GM12872 (cell line): ENCODE data around the gene ROBO2.

Experiments used
- TF ChIP-seq, protein P1 (sequence below): IDR thresholded peaks from 3 replicates; pipeline ENCODE4 v1.5.1; 2011; ENCODE audit warnings: low read depth, mild to moderate bottlenecking, low read length, moderate library complexity; ENCODE audit not compliant: insufficient read depth

ROBO2 gene

GRCh38 chr3:77207753-77208152 is 167.9 kb downstream of the ROBO2 start:
- TF ChIP-seq, protein P1, sequence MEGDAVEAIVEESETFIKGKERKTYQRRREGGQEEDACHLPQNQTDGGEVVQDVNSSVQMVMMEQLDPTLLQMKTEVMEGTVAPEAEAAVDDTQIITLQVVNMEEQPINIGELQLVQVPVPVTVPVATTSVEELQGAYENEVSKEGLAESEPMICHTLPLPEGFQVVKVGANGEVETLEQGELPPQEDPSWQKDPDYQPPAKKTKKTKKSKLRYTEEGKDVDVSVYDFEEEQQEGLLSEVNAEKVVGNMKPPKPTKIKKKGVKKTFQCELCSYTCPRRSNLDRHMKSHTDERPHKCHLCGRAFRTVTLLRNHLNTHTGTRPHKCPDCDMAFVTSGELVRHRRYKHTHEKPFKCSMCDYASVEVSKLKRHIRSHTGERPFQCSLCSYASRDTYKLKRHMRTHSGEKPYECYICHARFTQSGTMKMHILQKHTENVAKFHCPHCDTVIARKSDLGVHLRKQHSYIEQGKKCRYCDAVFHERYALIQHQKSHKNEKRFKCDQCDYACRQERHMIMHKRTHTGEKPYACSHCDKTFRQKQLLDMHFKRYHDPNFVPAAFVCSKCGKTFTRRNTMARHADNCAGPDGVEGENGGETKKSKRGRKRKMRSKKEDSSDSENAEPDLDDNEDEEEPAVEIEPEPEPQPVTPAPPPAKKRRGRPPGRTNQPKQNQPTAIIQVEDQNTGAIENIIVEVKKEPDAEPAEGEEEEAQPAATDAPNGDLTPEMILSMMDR: no peak

DNA sequence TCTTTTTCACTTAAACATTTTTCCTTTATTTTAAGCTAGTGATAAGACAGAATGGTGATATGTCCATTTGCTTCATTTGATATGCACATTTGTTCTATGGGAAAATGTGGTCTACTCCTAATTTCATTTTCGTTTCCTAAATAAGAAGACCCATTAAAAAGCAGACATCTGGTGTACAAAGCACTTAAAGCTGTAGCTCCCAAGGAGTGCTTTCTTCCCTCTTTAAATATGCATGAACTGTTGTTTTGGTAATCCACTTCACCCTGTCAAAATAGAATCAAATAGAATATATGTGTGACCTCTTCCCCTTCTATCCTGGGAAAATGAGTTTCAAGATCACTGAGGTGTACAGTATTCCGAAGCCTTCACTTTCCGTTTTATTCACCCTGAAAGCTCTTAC is 182.8 kb downstream of the ROBO2 start:
- TF ChIP-seq, protein P1: no peak

- TF ChIP-seq, protein P1: no peak
Measured at GRCh38 chr3:77227567-77227966, 187.7 kb downstream of the ROBO2 start.

GRCh38 chr3:77232557-77232956 is 192.7 kb downstream of the ROBO2 start:
- TF ChIP-seq, protein P1: no peak

- TF ChIP-seq, protein P1: no peak
Measured at GRCh38 chr3:77234004-77234403, 194.1 kb downstream of the ROBO2 start.

DNA sequence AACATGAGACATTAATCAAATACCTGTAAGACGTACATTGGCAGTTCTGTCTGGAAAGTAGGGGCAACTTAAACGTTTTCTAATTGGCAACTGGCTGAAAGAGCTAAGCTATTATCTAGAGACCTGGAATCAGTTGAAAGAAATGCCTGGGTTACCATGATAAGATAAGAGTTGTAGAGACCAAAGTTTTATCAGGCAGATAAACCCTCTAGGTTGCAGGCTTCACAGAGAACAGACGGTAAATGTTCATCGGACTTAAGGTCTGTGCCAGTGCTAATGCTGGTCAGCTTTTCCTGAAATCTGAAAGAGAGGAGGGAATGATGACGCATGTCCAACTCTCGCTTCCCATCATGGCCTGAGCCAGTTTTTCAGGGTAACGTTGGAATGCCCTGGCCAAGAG is 196.2 kb downstream of the ROBO2 start:
- TF ChIP-seq, protein P1: no peak

DNA sequence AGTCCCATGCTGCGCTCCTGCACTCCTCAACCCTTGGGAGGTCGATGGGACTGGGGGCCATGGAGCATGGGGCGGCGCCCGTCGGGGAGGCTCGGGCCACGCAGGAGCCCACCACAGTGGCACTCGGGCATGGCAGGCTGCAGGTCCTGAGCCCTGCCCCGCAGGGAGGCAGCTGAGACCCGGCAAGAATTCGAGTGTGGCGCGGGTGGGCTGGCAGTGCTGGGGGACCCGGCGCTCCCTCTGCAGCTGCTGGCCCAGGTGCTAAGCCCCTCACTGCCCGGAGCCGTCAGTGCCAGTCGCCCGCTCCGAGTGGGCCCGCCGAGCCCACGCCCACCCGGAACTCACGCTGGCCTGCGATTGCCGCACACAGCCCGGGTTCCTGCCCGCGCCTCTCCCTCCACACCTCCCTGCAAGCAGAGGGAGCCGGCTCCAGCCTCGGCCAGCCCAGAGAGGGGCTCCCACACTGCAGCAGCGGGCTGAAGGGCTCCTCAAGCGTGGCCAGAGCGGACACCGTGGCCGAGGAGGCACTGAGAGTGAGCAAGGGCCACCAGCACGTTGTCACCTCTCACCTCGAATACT is 200.3 kb downstream of the ROBO2 start:
- TF ChIP-seq, protein P1: no peak
